ENCODE data around the gene HAGH. TPM values are rescaled to one million over a fixed set of nuclear protein-coding genes. Genes with fewer than 3 reads are reported as not detected.

Gene HAGH
- total RNA-seq, 6 experiments from 2014 or later, result 77.9 to 161 (median 143) TPM

DNA sequence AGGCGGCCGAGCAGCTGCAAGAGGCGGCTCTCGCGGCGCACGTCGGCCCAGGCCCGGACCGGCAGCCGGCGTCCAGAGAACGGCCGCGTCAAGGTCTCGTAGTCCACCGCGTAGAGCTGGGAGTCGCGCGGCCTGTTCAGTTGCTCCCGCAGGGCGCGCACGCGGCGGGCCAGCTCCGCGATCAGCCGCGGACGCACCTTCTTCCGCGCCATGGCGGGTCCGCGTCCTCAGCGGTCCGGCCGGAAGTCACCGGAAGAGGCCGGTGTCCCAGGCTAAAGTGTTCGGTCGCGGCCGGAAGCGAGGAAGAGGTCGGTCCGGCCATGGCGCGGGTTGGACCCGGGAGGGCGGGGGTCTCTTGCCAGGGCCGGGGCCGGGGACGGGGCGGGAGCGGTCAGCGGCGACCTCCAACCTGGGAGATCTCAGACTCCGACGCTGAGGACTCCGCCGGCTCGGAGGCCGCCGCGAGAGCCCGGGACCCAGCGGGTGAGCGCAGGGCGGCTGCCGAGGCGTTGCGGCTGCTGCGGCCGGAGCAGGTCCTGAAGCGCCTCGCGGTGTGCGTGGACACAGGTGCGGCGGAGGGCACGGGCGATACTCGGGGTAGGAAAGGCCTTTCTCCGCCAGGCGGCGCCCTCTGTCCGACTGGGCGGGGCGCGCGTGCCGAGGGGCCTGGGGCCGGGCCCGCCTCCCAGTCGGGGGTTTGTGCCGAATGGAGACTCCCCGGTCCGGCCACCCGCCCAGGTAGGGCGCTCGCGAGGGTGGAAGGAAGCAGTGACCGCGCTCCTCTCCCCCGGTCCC is 53.5 kb downstream of the HAGH start, which contains the start of gene MRPS34:
Gene MRPS34 (minus strand): TSS at position 227 of the 795 bp plus-strand sequence. CDS start 15 bp downstream, at position 212.
- Histone ChIP-seq H3K36me3 (peaks cover 0 to 22% (median 2%) of the 10 kb centered on the region in 4 donors), H3K4me3 (peak within 1 kb of the TSS; percentile 94 to 100 (median 98)), H3K9me3 (no peaks in the 10 kb centered on the region), H3K4me1 (peaks cover 0 to 22% (median 6%) of the 10 kb centered on the region in 4 donors), H3K27ac (peak within 1 kb of the TSS; percentile 81 to 93 (median 84)), H3K27me3 (no peaks in the 10 kb centered on the region)
- ATAC-seq, result peak; percentile 60 to 77 (median 69)
- DNase-seq, result peak; percentile 87
- WGBS (ENCODE audit: insufficient coverage, low coverage, low lambda C conversion rate, missing lambda C conversion rate), result 0% methylated on average over 3 of the region's 108 CpGs
- intact Hi-C loops (cut with DNase I), result no loop called here
- TF ChIP-seq, protein P1, sequence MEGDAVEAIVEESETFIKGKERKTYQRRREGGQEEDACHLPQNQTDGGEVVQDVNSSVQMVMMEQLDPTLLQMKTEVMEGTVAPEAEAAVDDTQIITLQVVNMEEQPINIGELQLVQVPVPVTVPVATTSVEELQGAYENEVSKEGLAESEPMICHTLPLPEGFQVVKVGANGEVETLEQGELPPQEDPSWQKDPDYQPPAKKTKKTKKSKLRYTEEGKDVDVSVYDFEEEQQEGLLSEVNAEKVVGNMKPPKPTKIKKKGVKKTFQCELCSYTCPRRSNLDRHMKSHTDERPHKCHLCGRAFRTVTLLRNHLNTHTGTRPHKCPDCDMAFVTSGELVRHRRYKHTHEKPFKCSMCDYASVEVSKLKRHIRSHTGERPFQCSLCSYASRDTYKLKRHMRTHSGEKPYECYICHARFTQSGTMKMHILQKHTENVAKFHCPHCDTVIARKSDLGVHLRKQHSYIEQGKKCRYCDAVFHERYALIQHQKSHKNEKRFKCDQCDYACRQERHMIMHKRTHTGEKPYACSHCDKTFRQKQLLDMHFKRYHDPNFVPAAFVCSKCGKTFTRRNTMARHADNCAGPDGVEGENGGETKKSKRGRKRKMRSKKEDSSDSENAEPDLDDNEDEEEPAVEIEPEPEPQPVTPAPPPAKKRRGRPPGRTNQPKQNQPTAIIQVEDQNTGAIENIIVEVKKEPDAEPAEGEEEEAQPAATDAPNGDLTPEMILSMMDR (IDR thresholded peaks at IDR 0.05), result peak; percentile 70 to 90 (median 79)
- peak; percentile 51 for TF ChIP-seq POLR2A (IDR thresholded peaks at IDR 0.05)

DNA sequence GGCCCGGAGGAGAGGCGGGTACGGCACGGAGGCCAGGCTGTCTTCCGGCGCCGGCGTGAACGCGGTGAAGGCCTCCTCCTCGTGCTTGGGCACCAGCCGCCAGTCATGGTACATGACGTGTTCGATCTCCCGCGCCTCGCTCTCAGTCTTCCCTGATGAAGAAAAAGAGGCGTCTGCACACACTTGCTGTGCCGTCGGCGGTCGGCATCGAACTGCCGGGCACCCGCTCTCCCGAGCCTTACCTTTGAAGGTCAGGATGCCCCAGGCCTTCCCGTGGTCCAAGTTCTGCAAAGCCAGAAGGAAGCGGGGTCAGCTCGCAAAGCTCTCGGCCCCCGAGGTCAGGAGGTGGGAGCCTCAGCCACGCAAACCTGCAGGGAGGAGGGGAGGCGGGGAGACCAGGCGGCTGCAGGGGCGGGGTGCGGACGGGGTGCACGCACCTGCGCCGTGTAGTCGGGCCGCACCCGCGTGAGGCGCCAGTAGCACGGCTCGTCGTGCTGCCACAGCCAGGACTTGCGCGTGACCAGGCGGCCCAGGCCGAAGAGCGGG is 54.2 kb downstream of the HAGH start, which contains the start of gene EME2:
Gene EME2 (plus strand): TSS at position 449 of the 546 bp plus-strand sequence. CDS start 418 bp downstream, outside the sequence.
- intact Hi-C loops (cut with DNase I), result no loop called here
- H3K27me3 ChIP-seq, result no peaks in the 10 kb centered on the region
- H3K4me3 ChIP-seq, result peak within 1 kb of the TSS; percentile 94 to 100 (median 98)
- peak within 1 kb of the TSS; percentile 81 to 93 (median 84) for H3K27ac ChIP-seq
- ATAC-seq (peak; percentile 0 to 7 (median 2)), DNase-seq (no peak)
- WGBS (ENCODE audit: insufficient coverage, low coverage, low lambda C conversion rate, missing lambda C conversion rate), result under 1% methylated on average over 15 of the region's 53 CpGs
- no peaks in the 10 kb centered on the region for H3K9me3 ChIP-seq
- TF ChIP-seq POLR2A (IDR thresholded peaks at IDR 0.05), result no peak
- TF ChIP-seq, protein P1 (IDR thresholded peaks at IDR 0.05), result no peak
- H3K4me1 ChIP-seq, result peaks cover 0 to 22% (median 6%) of the 10 kb centered on the region in 4 donors
- H3K36me3 ChIP-seq, result peaks cover 0 to 18% (median 2%) of the 10 kb centered on the region in 4 donors

DNA sequence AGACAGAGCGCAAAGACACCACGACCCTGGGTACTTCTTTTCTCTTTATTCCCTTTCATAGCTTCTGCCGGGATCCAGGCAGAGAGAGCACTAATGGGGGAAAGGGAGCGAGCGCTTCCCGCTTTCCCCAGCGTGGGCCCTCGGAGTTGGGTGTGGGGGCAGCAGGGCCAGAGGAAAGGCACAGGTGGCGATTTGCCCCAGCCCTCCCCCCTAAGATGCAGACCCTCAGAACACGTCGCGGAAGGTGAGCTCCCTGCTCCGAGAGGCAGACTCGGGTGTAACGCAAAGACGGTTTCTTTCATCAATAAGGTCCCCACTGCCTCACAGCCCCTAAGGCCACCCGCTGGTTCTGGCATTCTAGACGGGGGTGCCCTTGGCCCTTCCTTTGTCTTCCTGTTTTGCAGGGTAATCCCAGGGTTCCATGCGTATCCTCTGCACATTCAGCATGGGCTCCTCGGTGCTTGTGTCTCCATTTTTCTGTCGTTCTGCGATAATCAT is 54.7 kb downstream of the HAGH start:
- H3K9me3 ChIP-seq, result no peaks in the 10 kb centered on the region
- no peak for TF ChIP-seq POLR2A (IDR thresholded peaks at IDR 0.05)
- TF ChIP-seq, protein P1 (IDR thresholded peaks at IDR 0.05), result no peak
- no peak for ATAC-seq
- H3K4me1 ChIP-seq, result peaks cover 0 to 22% (median 6%) of the 10 kb centered on the region in 4 donors
- peaks cover 0 to 12% (median under 1%) of the 10 kb centered on the region in 4 donors for H3K36me3 ChIP-seq
- H3K27ac ChIP-seq, result peak overlapping the region; percentile 15 to 93 (median 53)
- DNase-seq, result no peak
- peak overlapping the region; percentile 94 to 100 (median 98) for H3K4me3 ChIP-seq
- 13% methylated on average over 8 of the region's 22 CpGs for WGBS (ENCODE audit: insufficient coverage, low coverage, low lambda C conversion rate, missing lambda C conversion rate)
- H3K27me3 ChIP-seq, result no peaks in the 10 kb centered on the region
- intact Hi-C loops (cut with DNase I), result no loop called here

DNA sequence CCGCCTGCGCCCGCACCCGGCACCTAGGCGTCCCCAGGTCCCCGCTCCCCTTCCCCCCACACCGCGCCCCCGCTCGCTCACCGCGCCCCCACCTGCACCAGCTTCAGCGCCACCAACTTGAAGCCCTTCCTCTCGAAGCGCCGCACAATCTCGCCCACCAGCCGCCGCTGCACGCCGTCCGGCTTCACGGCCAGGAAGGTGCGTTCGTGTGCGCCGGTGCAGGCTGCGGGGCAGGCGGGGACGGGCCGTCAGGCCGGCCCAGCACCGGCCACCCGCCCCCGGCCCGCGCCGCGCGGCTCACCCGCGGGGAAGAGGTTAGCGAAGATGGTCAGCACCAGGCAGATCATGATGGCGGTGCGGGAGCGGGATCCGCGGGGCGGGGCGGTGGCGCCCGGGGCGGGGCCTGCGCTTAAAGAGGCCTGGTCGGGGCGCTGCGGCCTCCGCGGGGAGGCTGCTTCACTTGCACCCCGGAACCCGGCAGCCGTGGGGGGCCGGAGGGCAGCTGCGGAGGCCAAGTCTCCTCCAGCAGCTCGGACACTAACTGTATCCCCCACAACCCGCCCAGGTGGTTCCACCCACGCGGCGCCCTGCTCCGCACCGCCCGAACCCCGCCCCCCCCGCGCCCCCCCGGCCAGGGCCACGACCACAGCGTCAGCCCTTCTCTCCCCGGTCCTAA is 55.3 kb downstream of the HAGH start, which contains the start of gene NME3:
Gene NME3 (minus strand): TSS at position 356 of the 676 bp plus-strand sequence. CDS start 9 bp downstream, at position 347.
- Histone ChIP-seq H3K4me3 (peak within 1 kb of the TSS; percentile 94 to 100 (median 98)), H3K27me3 (no peaks in the 10 kb centered on the region), H3K4me1 (peaks cover 0 to 22% (median 6%) of the 10 kb centered on the region in 4 donors), H3K27ac (peak within 1 kb of the TSS; percentile 20 to 93 (median 84)), H3K36me3 (peaks cover 0 to 11% (median 0%) of the 10 kb centered on the region in 4 donors), H3K9me3 (no peaks in the 10 kb centered on the region)
- no CpG with 5 or more reads among the region's 79 CpGs for WGBS (ENCODE audit: insufficient coverage, low coverage, low lambda C conversion rate, missing lambda C conversion rate)
- intact Hi-C loops (cut with DNase I), result no loop called here
- TF ChIP-seq, protein P1 (IDR thresholded peaks at IDR 0.05), result no peak
- TF ChIP-seq POLR2A (IDR thresholded peaks at IDR 0.05), result no peak
- ATAC-seq (peak; percentile 33 to 59 (median 51)), DNase-seq (peak; percentile 86)

Data from right lobe of liver (tissue), 6 donors.